ENCODE measurements around the gene NPFFR1. TPM values are rescaled to one million over a fixed set of nuclear protein-coding genes. Genes with fewer than 3 reads are reported as not detected.

NPFFR1 gene
- total RNA-seq, 2 experiments from 2014 or later, result not detected

DNA sequence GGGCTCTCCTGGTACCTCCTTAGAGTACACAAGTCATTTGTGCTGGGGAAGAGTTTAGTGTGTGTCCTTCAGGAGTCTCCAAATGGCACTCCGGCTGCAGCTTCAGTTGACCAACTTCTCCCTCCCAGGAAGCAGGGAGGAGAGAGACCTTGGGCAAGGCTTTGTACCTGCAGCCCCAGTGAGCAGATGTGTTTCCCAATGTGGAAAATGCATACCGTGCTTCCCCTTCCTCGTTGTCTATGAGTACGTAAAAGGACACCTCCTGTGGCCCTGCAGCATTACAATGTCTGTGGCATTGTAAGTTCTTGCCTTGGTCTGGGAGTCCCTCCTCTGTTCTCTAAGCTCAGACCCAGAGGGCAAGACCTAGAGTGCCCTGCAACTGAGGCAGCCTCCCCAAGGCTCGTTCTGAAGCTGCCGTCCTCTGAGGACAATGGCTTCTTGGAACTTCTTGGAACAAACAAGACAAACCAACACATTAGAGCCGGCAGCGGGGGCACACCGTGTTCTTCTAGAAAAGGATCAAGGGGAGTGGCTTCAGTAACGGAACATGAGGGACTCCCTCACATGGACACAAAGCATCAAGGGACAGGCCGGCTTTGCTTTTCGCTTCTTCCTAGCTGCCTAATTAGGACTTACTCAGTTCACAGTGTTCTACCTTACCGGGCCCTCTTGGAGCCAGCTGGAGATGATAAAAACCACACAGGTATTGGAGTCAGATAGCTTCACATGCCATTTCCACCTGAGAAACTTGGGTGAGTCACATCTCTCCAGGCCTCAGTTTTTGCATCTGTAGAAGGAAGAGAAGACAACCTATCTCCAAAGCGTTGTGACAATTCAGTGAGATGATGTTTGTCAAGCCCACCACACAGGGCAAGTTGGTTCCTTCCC, 29.7 kb downstream of the NPFFR1 start:
- Histone ChIP-seq H3K4me3 (ENCODE audit: low read depth, low read length, poor library complexity, severe bottlenecking) (no peak overlapping the region), H3K4me1 (ENCODE audit: insufficient read depth, low read length, poor library complexity, severe bottlenecking) (no peaks in the 10 kb centered on the region), H2AFZ (ENCODE audit: low read length) (no peak overlapping the region), H4K20me1 (ENCODE audit: insufficient read depth, low read length) (no peaks in the 10 kb centered on the region), H3K27ac (ENCODE audit: low read depth, low read length, poor library complexity, severe bottlenecking) (no peak overlapping the region), H3K9me2 (ENCODE audit: insufficient read depth, low read length) (no peaks in the 10 kb centered on the region), H3K36me3 (ENCODE audit: insufficient read depth, low read length) (no peaks in the 10 kb centered on the region), H3K4me2 (ENCODE audit: low read length) (no peak overlapping the region), H3K9me3 (ENCODE audit: low read length) (no peaks in the 10 kb centered on the region; the same call in 1 of the 2 replicates), H3K79me2 (ENCODE audit: insufficient read depth, low read depth, low read length) (no peaks in the 10 kb centered on the region)
- intact Hi-C loops (cut with micrococcal nuclease; ENCODE audit: unreplicated experiment), result no loop called here
- no peak for TF ChIP-seq EZH2phosphoT487 (IDR thresholded peaks at IDR 0.05; ENCODE audit: borderline replicate concordance, low read depth, low read length)
- TF ChIP-seq, protein P1, sequence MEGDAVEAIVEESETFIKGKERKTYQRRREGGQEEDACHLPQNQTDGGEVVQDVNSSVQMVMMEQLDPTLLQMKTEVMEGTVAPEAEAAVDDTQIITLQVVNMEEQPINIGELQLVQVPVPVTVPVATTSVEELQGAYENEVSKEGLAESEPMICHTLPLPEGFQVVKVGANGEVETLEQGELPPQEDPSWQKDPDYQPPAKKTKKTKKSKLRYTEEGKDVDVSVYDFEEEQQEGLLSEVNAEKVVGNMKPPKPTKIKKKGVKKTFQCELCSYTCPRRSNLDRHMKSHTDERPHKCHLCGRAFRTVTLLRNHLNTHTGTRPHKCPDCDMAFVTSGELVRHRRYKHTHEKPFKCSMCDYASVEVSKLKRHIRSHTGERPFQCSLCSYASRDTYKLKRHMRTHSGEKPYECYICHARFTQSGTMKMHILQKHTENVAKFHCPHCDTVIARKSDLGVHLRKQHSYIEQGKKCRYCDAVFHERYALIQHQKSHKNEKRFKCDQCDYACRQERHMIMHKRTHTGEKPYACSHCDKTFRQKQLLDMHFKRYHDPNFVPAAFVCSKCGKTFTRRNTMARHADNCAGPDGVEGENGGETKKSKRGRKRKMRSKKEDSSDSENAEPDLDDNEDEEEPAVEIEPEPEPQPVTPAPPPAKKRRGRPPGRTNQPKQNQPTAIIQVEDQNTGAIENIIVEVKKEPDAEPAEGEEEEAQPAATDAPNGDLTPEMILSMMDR (conservative IDR thresholded peaks at IDR 0.05; ENCODE audit: low read length), result no peak
- BruUV-seq (replicated peaks), result no TSS peak
- CTCF ChIA-PET (ENCODE audit: unreplicated experiment), result no interaction called here
- DNase-seq (ENCODE audit: low spot score), result no peak
- POLR2A ChIA-PET, result interaction anchor here (0.6 to 1.2 kb wide), 4 partner anchors 37 to 112 kb away, joined by 3 to 4 read pairs (median 3); no protein-coding TSS in a partner anchor

DNA sequence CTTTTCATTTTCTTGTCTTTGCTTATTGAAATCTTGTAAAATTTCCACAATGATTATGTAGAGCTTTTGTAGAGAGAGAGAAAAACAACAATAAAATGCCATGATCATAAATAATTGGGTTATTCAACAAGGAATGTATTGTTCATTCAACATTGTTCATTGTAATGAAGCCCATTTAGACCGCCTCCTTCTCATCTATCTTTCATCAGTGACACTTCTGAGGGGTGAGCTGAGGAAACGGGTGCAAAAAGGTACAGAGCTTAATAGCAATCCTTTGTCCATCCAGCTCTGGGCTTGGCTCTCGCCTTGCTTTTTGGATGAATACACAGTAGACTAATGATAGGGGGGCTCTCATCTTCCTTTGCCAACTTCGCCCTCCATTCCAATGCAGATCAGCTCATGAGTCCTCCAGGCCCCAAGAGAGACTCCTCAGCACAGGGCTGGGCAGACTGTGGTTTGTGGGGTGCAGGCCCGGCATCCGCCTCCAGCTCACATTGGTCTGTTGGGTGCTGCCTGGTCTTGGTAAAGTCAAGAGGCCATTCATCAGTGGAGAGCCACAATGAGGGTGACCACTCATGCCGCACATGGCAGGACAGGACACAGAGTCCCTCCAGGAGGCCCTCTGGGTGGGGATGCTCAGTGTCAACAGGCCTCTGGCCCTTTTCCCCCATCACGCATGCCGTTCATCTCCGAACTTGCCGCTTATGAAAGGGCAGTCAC, 32.7 kb downstream of the NPFFR1 start:
- Histone ChIP-seq H4K20me1 (ENCODE audit: insufficient read depth, low read length) (no peaks in the 10 kb centered on the region), H2AFZ (ENCODE audit: low read length) (no peak overlapping the region), H3K4me1 (ENCODE audit: insufficient read depth, low read length, poor library complexity, severe bottlenecking) (no peaks in the 10 kb centered on the region), H3K9me3 (ENCODE audit: low read length) (no peaks in the 10 kb centered on the region; the same call in 1 of the 2 replicates), H3K4me3 (ENCODE audit: low read depth, low read length, poor library complexity, severe bottlenecking) (no peak overlapping the region), H3K27ac (ENCODE audit: low read depth, low read length, poor library complexity, severe bottlenecking) (no peak overlapping the region), H3K4me2 (ENCODE audit: low read length) (no peak overlapping the region), H3K9me2 (ENCODE audit: insufficient read depth, low read length) (no peaks in the 10 kb centered on the region), H3K36me3 (ENCODE audit: insufficient read depth, low read length) (no peaks in the 10 kb centered on the region), H3K79me2 (ENCODE audit: insufficient read depth, low read depth, low read length) (no peaks in the 10 kb centered on the region)
- POLR2A ChIA-PET, result no interaction called here
- intact Hi-C loops (cut with micrococcal nuclease; ENCODE audit: unreplicated experiment), result no loop called here
- CTCF ChIA-PET (ENCODE audit: unreplicated experiment), result interaction anchor here (0.5 to 0.7 kb wide), 2 partner anchors 73 to 201 kb away, joined by 3 to 4 read pairs; no protein-coding TSS in a partner anchor
- DNase-seq (ENCODE audit: low spot score), result no peak
- no peak for TF ChIP-seq EZH2phosphoT487 (IDR thresholded peaks at IDR 0.05; ENCODE audit: borderline replicate concordance, low read depth, low read length)
- TF ChIP-seq, protein P1 (conservative IDR thresholded peaks at IDR 0.05; ENCODE audit: low read length), result no peak
- BruUV-seq (replicated peaks), result no TSS peak
